Neural crest cell (in vitro differentiated cells): ENCODE results near the gene NT5DC3. TPM values are rescaled to one million over a fixed set of nuclear protein-coding genes. Genes with fewer than 3 reads are reported as not detected.

Experiments
- DNase-seq: peaks from one replicate; pipeline ENCODE4 v3.0.0; 2021; ENCODE audit warnings: low read depth, mixed read lengths, low spot score
- H3K27ac Mint-ChIP-seq: one replicate; pipeline ENCODE4 v1.8.0; 2021; ENCODE audit warnings: mild to moderate bottlenecking, mixed read lengths; ENCODE audit not compliant: unreplicated experiment
- H3K27me3 Mint-ChIP-seq: 2 replicates; pipeline ENCODE4 v1.8.0; 2021; ENCODE audit warnings: low read depth, mild to moderate bottlenecking, mixed read lengths
- H3K36me3 Mint-ChIP-seq: 2 replicates; pipeline ENCODE4 v1.8.0; 2021; ENCODE audit warnings: low read depth, mild to moderate bottlenecking, mixed read lengths
- H3K4me1 Mint-ChIP-seq: 2 replicates; pipeline ENCODE4 v1.8.0; 2021; ENCODE audit warnings: mixed read lengths
- H3K4me3 Mint-ChIP-seq: one replicate; pipeline ENCODE4 v1.8.0; 2021; ENCODE audit warnings: mild to moderate bottlenecking, mixed read lengths
- H3K9me3 Mint-ChIP-seq: 2 replicates; pipeline ENCODE4 v1.8.0; 2021; ENCODE audit warnings: mixed read lengths
- total RNA-seq: library from RNA; stranded (reverse); gene quantifications from 2 replicates; pipeline ENCODE4 v1.2.1, GENCODE V29; 2021
- TF ChIP-seq, protein P1 (sequence below): fragments of 200-600 bp; sonication (generic); conservative IDR thresholded peaks from 2 replicates; pipeline ENCODE4 v1.5.0; 2021; ENCODE audit warnings: antibody characterized with exemption, mild to moderate bottlenecking

The NT5DC3 gene
- total RNA-seq, 1 donor from 2014 or later = 14.4 TPM

DNA sequence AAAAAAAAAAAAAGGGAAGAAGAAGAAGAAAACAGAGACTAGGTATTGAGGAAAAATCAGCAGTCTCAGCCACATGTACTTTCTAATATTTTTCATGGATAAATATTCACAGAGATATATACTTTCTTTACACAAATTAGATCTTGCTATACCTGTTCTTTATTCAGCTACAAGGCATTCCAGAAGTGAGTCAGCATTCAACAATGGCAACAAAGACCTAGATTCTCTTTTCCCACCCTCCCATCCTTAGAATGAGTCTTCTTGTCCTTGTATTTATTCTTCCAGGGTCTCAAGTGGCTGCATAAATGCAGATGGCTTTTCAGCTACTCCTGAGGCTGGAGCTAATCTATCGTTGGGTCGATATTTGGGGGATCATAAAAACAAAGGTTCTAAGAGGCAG, 93.0 kb downstream of the NT5DC3 start:
- no peaks in the 10 kb centered on the region for H3K4me1 Mint-ChIP-seq
- no peak for DNase-seq
- no peaks in the 10 kb centered on the region for H3K36me3 Mint-ChIP-seq
- H3K9me3 Mint-ChIP-seq = no peaks in the 10 kb centered on the region
- H3K27me3 Mint-ChIP-seq = no peaks in the 10 kb centered on the region
- no peak overlapping the region for H3K4me3 Mint-ChIP-seq
- TF ChIP-seq, protein P1, sequence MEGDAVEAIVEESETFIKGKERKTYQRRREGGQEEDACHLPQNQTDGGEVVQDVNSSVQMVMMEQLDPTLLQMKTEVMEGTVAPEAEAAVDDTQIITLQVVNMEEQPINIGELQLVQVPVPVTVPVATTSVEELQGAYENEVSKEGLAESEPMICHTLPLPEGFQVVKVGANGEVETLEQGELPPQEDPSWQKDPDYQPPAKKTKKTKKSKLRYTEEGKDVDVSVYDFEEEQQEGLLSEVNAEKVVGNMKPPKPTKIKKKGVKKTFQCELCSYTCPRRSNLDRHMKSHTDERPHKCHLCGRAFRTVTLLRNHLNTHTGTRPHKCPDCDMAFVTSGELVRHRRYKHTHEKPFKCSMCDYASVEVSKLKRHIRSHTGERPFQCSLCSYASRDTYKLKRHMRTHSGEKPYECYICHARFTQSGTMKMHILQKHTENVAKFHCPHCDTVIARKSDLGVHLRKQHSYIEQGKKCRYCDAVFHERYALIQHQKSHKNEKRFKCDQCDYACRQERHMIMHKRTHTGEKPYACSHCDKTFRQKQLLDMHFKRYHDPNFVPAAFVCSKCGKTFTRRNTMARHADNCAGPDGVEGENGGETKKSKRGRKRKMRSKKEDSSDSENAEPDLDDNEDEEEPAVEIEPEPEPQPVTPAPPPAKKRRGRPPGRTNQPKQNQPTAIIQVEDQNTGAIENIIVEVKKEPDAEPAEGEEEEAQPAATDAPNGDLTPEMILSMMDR = no peak
- no peak overlapping the region for H3K27ac Mint-ChIP-seq

DNA sequence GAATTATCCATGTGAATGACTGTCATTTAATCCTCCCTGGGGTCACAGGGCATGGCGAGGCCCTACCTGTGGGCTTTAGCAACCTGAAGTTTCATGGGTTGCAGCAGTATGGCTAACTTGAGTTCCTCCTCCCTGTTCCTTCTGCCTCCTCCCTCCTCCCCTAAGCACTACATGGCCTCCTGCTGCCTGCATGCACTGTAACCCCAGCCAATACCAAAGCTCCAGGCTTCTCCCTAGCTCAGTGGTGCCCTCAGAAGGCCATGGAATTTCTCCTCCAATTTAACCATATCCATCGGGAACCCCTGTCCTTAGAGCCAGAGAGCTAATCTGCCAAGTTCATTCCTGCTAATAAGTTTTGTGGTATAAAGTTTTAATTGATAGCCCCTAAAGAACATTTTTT, 95.1 kb downstream of the NT5DC3 start:
- no peaks in the 10 kb centered on the region for H3K4me1 Mint-ChIP-seq
- H3K4me3 Mint-ChIP-seq = no peak overlapping the region
- DNase-seq = no peak
- no peaks in the 10 kb centered on the region for H3K27me3 Mint-ChIP-seq
- no peak overlapping the region for H3K27ac Mint-ChIP-seq
- H3K9me3 Mint-ChIP-seq = no peaks in the 10 kb centered on the region
- H3K36me3 Mint-ChIP-seq = no peaks in the 10 kb centered on the region
- TF ChIP-seq, protein P1 = no peak

DNA sequence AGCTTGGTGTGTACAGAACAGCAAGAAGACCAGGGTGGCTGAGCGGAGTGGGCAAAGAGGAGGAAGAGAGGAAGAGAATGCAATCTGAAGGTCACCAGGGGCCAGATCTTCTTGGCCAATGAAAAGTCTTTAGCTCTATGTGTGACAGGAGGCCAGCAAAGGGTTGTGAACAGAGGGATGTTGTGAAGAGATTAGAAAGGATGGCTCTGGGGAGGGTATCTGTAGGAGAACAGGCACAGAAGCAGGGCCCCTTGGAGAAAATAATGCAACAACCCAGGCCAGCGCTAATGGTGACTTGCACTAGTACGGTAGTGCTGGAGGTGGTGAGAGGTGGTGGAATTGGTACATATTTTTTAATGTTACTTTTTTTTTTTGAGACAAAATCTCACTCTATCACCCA, 97.2 kb downstream of the NT5DC3 start:
- H3K4me1 Mint-ChIP-seq = no peaks in the 10 kb centered on the region
- no peaks in the 10 kb centered on the region for H3K36me3 Mint-ChIP-seq
- TF ChIP-seq, protein P1 = no peak
- no peak overlapping the region for H3K27ac Mint-ChIP-seq
- peaks cover 4% of the 10 kb centered on the region for H3K27me3 Mint-ChIP-seq
- no peaks in the 10 kb centered on the region for H3K9me3 Mint-ChIP-seq
- H3K4me3 Mint-ChIP-seq = no peak overlapping the region
- DNase-seq = no peak

DNA sequence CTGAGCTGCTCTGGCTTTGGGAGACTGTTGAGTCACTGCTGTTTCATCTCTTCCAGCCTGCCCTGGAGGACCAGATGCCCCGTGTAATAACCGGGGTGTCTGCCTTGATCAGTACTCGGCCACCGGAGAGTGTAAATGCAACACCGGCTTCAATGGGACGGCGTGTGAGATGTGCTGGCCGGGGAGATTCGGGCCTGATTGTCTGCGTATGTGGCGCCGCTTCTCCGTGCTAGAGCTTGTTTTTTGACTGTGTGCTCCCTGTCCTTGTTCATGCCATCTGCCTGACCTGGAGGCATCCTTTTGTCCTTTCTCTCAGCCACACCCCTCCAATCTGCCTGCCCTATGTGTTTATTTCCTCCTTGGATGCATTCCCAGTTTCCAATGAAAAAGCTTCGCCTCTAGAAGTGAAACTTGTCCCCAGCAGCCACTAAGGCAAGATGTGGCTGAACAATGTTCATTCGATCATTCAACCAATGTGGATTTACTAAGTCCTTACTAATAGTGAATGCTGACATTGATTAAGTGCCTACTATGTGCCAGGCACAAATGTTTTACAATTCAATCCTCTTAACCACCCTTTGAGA, 98.6 kb downstream of the NT5DC3 start:
- Mint-ChIP-seq H3K4me1 (no peaks in the 10 kb centered on the region), H3K27me3 (peaks cover 10% of the 10 kb centered on the region), H3K9me3 (no peaks in the 10 kb centered on the region), H3K36me3 (no peaks in the 10 kb centered on the region), H3K4me3 (no peak overlapping the region), H3K27ac (no peak overlapping the region)
- no peak for DNase-seq
- TF ChIP-seq, protein P1 = no peak

DNA sequence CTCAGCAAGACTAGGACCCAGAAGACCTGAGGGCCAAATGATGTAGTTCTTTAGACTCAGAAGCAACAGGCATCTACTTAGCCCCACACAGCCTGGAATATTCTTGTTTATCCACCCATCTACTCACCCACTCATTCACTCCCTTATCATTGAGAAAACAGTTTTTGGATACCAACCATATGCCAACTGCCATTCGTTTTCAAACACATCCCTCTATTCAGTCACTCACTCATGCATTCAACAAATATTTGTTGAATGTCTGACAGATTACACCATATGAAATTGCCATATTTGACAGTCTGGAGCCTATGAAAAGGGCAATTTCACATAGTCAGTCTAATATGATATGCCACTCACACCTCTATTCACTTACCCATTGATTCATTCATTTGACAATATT, 103.2 kb downstream of the NT5DC3 start:
- Mint-ChIP-seq H3K27me3 (peaks cover 35% of the 10 kb centered on the region), H3K4me1 (no peaks in the 10 kb centered on the region), H3K4me3 (no peak overlapping the region), H3K9me3 (no peaks in the 10 kb centered on the region), H3K36me3 (no peaks in the 10 kb centered on the region), H3K27ac (no peak overlapping the region)
- no peak for DNase-seq
- TF ChIP-seq, protein P1 = no peak
